Mucosa of gallbladder (tissue), 1 donor: ENCODE data around the gene DCAF8. TPM values are rescaled to one million over a fixed set of nuclear protein-coding genes. Genes with fewer than 3 reads are reported as not detected.
A peak's percentile ranks its signal among the peaks of the same experiment; 100 is the strongest.

Experiments
- DNase-seq: peaks from one replicate; pipeline ENCODE4 v3.0.0-alpha.2; 2020; ENCODE audit warnings: low spot score
- total RNA-seq: library from RNA; stranded (reverse); gene quantifications from one replicate; pipeline ENCODE4 v1.2.1, GENCODE V29; 2021
- donor health status: DM: no; HTN: no; CAD: no.

DCAF8 gene
- total RNA-seq, 1 donor from 2014 or later = 147 TPM

GRCh38 chr1:160227034-160227433 is 35.3 kb downstream of the DCAF8 start:
- no peak for DNase-seq

- DNase-seq = no peak
These were observed 35.7 kb downstream of the DCAF8 start for GRCh38 chr1:160226623-160227022.

GRCh38 chr1:160225345-160225744 is 37.0 kb downstream of the DCAF8 start:
- no peak for DNase-seq

DNA sequence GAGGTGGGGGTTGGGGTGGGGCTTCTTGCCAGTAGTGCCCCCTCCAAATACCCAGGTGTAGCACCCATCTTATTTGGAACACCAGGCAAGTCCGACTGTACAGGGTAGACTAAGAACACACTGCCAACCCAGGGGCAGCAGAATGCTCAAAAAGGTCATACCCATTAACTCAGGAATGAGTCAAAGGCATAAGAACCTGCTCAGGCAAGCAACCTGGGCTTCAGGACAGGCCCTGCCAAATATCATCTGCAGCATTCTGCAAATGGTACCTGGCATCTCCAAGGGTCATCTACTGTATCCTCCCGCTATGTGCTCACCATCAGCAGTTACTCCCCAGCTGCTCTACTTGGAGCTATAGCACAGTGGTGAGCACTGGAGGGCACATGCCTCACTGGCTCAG is 37.7 kb downstream of the DCAF8 start:
- no peak for DNase-seq

GRCh38 chr1:160222546-160222945 is 39.8 kb downstream of the DCAF8 start:
- no peak for DNase-seq

- no peak for DNase-seq
These were observed 41.3 kb downstream of the DCAF8 start for GRCh38 chr1:160221089-160221488.

- no peak for DNase-seq
These were observed 42.0 kb downstream of the DCAF8 start for GRCh38 chr1:160220301-160220700.

GRCh38 chr1:160219062-160219929 is 43.1 kb downstream of the DCAF8 start:
- DNase-seq = peak; percentile 45

DNA sequence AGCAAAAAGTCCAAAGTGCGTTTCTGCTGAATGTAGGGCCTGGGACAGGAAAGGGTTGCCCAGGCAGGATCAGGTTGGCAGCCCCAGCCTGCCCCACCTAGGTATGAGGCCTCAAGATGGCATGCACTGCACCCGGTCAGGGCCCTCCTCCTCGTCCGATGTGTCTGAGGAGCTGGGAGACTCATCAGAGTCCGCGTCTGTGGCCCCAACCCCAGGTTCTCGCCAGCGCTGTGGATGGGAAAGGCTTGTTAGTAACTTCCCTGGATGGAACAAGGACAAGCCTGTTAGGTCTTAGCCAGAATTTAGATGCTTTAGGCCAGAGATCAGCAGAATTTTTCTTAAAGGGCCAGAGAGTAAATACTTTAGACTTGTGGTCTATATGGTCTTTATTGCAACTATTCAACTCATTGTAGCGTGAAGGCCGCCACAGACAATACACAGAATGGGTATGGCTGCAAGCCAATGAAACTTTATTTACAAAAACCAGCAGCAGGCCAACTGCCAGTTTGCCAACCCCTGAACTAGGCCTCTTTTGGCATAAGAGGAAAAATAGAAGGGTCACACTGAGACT is 44.8 kb downstream of the DCAF8 start:
- peak; percentile 62 for DNase-seq

GRCh38 chr1:160216301-160216700 is 46.0 kb downstream of the DCAF8 start:
- no peak for DNase-seq

GRCh38 chr1:160214481-160215140 is 47.7 kb downstream of the DCAF8 start:
- DNase-seq = no peak

GRCh38 chr1:160211046-160211790 is 51.1 kb downstream of the DCAF8 start:
- DNase-seq = no peak

DNA sequence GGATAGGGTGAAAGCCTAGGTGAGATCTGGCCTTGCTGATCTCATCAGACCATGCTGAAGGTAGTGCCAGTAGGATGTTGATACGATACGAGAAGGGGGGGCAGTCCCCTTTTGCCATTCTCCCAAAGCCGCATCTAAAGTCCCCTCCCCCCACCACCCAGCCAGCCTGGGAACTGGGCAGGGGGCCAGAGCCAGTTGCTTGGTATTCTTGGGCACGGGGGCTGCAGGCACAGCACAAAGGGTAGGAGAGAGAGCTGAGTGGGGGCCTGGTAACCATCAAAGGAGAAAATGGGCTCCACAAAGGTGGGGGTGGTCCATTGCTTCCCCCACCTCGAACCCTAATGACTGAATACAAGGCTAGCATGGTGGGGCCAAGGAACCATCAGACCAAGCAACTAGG is 51.8 kb downstream of the DCAF8 start:
- DNase-seq = no peak

DNA sequence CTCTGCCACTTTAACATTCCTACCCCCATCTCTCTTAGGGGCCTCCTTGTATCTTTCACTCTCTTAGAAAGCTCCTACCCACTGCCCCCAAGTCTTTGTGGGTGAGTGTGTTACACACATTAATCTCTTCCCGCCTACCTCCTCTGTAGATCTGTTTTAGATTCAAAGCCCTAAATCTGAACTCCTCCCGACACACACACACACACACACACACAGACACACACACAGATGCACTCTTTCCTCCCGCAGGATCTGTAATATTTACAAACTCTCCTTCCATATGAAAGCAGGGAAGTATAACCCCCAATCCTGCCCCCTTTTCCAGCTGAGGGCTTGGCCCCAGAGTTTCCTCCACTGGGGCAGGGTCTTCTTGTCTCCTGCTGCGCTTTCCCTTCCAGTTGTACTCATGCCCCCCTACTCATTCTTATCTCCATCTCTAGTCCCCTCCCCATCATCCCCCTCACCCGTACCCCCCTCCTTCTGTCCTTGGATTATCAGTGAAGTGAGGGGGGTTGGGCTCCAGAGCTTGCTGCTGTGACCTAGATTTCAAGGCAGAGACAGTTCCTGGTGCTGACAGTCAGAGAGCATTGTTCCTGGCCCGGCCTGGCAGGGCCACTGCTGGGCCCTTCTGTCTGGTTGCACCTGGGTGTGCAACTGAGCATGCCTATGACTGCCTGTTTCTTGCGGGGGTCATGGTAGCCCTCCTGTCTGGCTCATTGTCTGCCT is 52.9 kb downstream of the DCAF8 start:
- DNase-seq = peak; percentile 51

- DNase-seq = no peak
These were observed 53.6 kb downstream of the DCAF8 start for GRCh38 chr1:160208557-160209320.

DNA sequence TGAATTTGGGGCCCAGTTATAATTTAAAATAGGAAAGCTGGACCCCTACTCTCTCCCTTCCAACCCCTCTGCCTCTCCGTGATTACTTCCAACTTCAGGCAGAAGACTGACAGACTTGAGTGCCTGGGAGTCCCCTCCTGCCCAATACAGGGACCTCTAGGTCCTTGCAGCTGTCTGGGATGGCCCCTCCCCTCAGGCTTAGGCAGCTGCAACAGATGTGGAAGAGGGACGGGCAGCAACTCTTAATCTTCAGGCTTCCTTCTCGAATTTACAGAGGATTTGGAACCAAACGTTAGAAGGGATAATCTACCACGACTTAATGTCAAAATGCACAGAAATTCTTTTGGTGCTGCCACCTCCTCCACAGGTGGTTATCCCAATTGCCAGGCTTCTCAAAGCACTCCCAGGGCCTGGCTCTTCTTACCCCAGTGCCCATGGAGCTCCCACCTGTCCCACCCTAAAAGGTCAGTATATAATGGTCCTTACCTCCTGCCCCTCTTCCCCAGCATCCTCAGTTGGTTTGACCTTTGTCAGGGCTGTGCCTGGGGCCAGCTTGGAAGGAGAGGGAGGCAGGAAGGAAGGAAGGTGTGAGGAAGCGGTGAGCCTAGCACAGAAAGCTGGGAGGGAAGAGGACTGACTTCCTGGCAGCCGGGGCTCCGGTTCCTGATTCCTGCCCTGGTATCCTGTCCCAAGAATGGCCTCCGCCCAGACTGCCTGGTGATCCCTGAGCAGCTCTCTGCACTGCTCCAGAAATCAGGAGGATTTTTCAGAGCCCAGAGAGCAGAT is 54.4 kb downstream of the DCAF8 start:
- no peak for DNase-seq

- DNase-seq = no peak
These were observed 55.2 kb downstream of the DCAF8 start for GRCh38 chr1:160207118-160207650.

DNA sequence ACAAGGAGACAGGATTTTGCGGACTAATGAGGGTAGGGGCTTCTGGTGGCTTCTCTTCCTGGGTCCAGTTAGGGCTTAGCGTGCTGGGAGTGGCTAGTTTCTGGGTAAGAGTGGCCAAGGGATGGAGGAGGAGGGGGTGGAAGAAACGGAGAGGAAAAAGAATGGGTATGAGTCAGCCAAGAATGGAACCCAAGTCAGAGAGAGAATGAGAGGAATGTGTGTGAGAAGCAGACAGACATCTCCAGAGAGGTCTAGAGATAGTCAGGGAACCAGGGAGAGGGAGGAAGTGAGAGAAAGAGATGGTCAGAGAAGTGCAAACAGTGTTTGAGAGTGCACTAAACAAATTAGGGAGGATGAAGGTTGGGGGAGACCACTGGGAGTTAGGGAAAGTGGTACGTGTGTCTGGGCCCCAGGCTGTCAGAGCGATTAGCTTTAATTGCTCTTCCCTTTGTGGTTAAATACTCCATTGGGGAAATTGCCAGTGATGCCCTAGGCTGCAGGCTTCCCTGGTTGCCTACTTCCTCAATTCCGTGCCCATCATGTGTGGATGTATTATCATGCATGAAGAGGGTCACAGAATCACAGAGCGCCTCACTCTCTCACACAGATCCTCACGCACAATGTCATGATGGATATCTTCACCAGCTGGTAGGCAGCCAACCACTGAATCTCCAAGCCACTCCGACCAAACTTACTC is 55.8 kb downstream of the DCAF8 start:
- DNase-seq = no peak

- DNase-seq = peak; percentile 34
These were observed 56.3 kb downstream of the DCAF8 start for GRCh38 chr1:160206036-160206389.
